Panc1 (cell line): ENCODE measurements around the gene RRP12. TPM values are rescaled to one million over a fixed set of nuclear protein-coding genes. Genes with fewer than 3 reads are reported as not detected.
A peak's percentile ranks its signal among the peaks of the same experiment; 100 is the strongest.

ENCODE experiments used
- ATAC-seq: fragments of 200-7000 bp; cut with Tn5 transposase; 2 replicates; pipeline ENCODE4 v1.9.1; 2020; ENCODE audit warnings: mild to moderate bottlenecking, moderate library complexity
- BruUV-seq: library from RNA; stranded (reverse); fragments of 400-500 nt; replicated peaks from 2 replicates; lab custom pipeline; 2021; lab: Mats Ljungman, UMichigan
- CTCF ChIA-PET: fragments of 300-600 bp; sonication (Branson Sonifier 250); formaldehyde crosslinking; loops from one replicate; lab custom pipeline; 2022; ENCODE audit warnings: antibody characterized with exemption; lab: Charles Lee
- POLR2A ChIA-PET: fragments of 300-600 bp; sonication (Branson Sonifier 250); formaldehyde crosslinking; loops from one replicate; lab custom pipeline; 2022; ENCODE audit warnings: antibody characterized with exemption; lab: Charles Lee
- DNase-seq: peaks from one replicate; pipeline ENCODE4 v3.0.0-alpha.2; 2010; ENCODE audit warnings: low read depth, low spot score
- H3K27ac ChIP-seq: 2 replicates; pipeline ENCODE4 v1.5.1; 2011; ENCODE audit warnings: mild to moderate bottlenecking, low read length, inconsistent platforms
- H3K27me3 ChIP-seq: fragments of 200-500 bp; sonication (Bioruptor generic); 2 replicates; pipeline ENCODE4 v1.6.0; 2014; ENCODE audit warnings: low read length, inconsistent platforms; ENCODE audit not compliant: control insufficient read depth, insufficient read depth
- H3K36me3 ChIP-seq: fragments of 200-500 bp; sonication (Bioruptor generic); 2 replicates; pipeline ENCODE4 v1.5.1; 2014; ENCODE audit warnings: inconsistent platforms, mild to moderate bottlenecking, low read length, moderate library complexity; ENCODE audit not compliant: control insufficient read depth, insufficient read depth
- H3K4me1 ChIP-seq: 2 replicates; pipeline ENCODE4 v1.5.1; 2011; ENCODE audit warnings: inconsistent platforms, mild to moderate bottlenecking, low read length, moderate library complexity; ENCODE audit not compliant: control insufficient read depth, insufficient read depth
- H3K4me3 ChIP-seq, 2 experiments: 2 replicates each; pipeline ENCODE4 v1.5.1; 2011 to 2012; ENCODE audit warnings: low read depth in 2 of 2, low read length in 2 of 2, mild to moderate bottlenecking in 2 of 2, inconsistent platforms in 1 of 2, moderate library complexity in 1 of 2
- H3K9me3 ChIP-seq: fragments of 200-500 bp; sonication (Bioruptor generic); 2 replicates; pipeline ENCODE4 v1.5.1; 2014; ENCODE audit warnings: low read depth, mild to moderate bottlenecking, inconsistent platforms, low read length, moderate library complexity; ENCODE audit not compliant: control insufficient read depth, insufficient read depth
- CTCF ChIP-seq: fragments of 450-650 bp; IDR thresholded peaks from 2 replicates; pipeline ENCODE4 v1.5.1; 2017; ENCODE audit warnings: mild to moderate bottlenecking
- POLR2AphosphoS5 ChIP-seq: IDR thresholded peaks from 2 replicates; pipeline ENCODE4 v1.6.1; 2012; ENCODE audit warnings: mild to moderate bottlenecking, low read depth, low read length, moderate library complexity
- REST ChIP-seq, 2 experiments: IDR thresholded peaks; 2 replicates each; pipeline ENCODE4 v1.6.1; 2011 to 2012; ENCODE audit warnings: low read depth in 2 of 2, control low read depth in 1 of 2, low read length in 1 of 2, mild to moderate bottlenecking in 1 of 2, moderate library complexity in 1 of 2; ENCODE audit not compliant: insufficient read depth in 1 of 2
- SIN3A ChIP-seq: IDR thresholded peaks from 2 replicates; pipeline ENCODE4 v1.6.1; 2012; ENCODE audit warnings: low read depth, mild to moderate bottlenecking, low read length, moderate library complexity, borderline replicate concordance; ENCODE audit not compliant: insufficient read depth
- TCF7L2 ChIP-seq: IDR thresholded peaks from 2 replicates; pipeline ENCODE4 v1.6.1; 2011; ENCODE audit warnings: mild to moderate bottlenecking, low read depth, low read length, inconsistent platforms
- in situ Hi-C: cut with HindIII; loops from 2 replicates; pipeline ENCODE4 v1.10.0; 2016; ENCODE audit warnings: low sequenced_read_pairs, low pct_unique_long_range_greater_than_20kb
- intact Hi-C: fragments of 100-400 bp; cut with micrococcal nuclease; formaldehyde crosslinking; loops from one replicate; pipeline ENCODE4 v1.10.0; 2022; ENCODE audit not compliant: unreplicated experiment
- total RNA-seq: library from RNA; stranded (reverse); gene quantifications from one replicate; pipeline ENCODE4 v1.2.1, GENCODE V29; 2021; ENCODE audit not compliant: unreplicated experiment

Gene RRP12
- total RNA-seq, 1 experiment from 2014 or later: 94.9 TPM

- intact Hi-C loops (no loop called here), in situ Hi-C loops (no loop called here)
- ATAC-seq: peak; percentile 54
- TF ChIP-seq TCF7L2 (no peak), POLR2AphosphoS5 (peak; percentile 54; the same call in 1 of the 2 replicates), SIN3A (no peak), REST (IDR thresholded peaks at IDR 0.05; ENCODE audit: insufficient read depth in 1 of 2, low read depth in 2 of 2, low read length in 1 of 2) (no peak), CTCF (peak; percentile 73)
- Histone ChIP-seq H3K9me3 (no peaks in the 10 kb centered on the region), H3K4me3 (peak overlapping the region; percentile 62 to 76), H3K27ac (peak overlapping the region; percentile 92), H3K4me1 (peaks cover 58% of the 10 kb centered on the region), H3K36me3 (no peaks in the 10 kb centered on the region), H3K27me3 (no peaks in the 10 kb centered on the region)
- BruUV-seq: TSS peak; percentile 85
- ChIA-PET CTCF (interaction anchor here (1.0 to 3.4 kb wide), 2 partner anchors 45 to 54 kb away, joined by 4 to 26 read pairs; no protein-coding TSS in a partner anchor), POLR2A (interaction anchor here (0.6 to 0.7 kb wide), 2 partner anchors 22 to 95 kb away, joined by 3 to 9 read pairs; no protein-coding TSS in a partner anchor)
- DNase-seq: peak; percentile 45
Measured at GRCh38 chr10:97332591-97333350, 68.4 kb downstream of the RRP12 start.

DNA sequence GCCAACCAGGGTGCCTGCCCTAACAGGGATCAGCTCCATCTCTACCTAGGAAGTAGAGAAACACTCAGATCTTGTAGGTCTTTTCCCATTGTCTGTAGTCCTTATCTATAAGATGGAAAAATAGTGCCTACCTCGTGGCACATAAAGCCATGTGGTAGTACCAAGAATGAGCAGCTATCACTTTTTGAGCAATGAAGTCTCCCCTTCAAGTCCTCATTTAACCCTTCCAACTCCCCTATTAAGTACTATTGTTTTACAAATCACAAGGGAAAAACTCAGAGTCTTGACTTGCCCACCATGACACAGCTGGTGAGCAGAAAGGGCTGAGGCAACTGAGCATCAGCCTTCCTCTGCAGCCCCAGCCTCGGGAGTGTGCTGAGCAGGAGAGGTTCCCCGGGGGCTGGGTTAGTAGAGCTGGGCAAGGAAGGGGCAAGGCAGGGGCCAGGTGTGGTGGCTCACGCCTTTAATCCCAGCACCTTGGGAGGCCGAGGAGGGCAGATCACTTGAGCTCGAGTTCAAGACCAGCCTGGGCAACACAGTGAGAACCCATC, 69.9 kb downstream of the RRP12 start:
- no peak for ATAC-seq
- Histone ChIP-seq H3K9me3 (no peaks in the 10 kb centered on the region), H3K27me3 (no peaks in the 10 kb centered on the region), H3K4me1 (peaks cover 58% of the 10 kb centered on the region), H3K4me3 (peak overlapping the region; percentile 62 to 76; a peak in 3 of 4 replicates), H3K27ac (peak overlapping the region; percentile 92), H3K36me3 (no peaks in the 10 kb centered on the region)
- intact Hi-C loops: no loop called here
- DNase-seq: no peak
- in situ Hi-C loops: no loop called here
- no TSS peak for BruUV-seq
- TF ChIP-seq POLR2AphosphoS5: no peak
- TF ChIP-seq REST (IDR thresholded peaks at IDR 0.05; ENCODE audit: insufficient read depth in 1 of 2, low read depth in 2 of 2, low read length in 1 of 2): no peak
- no peak for TF ChIP-seq SIN3A
- TF ChIP-seq TCF7L2: no peak
- no peak for TF ChIP-seq CTCF
- CTCF ChIA-PET: interaction anchor here (3.4 kb wide), 1 partner anchor 53 kb away, joined by 26 read pairs; no protein-coding TSS in a partner anchor
- POLR2A ChIA-PET: no interaction called here
